Natural killer cell treated with Interleukin-12 subunit alpha and Interleukin-12 subunit beta and Interleukin-15 and Interleukin-18, amount 100 ng/mL, for 72 hours (primary cell): ENCODE results near the gene SCEL. TPM values are rescaled to one million over a fixed set of nuclear protein-coding genes. Genes with fewer than 3 reads are reported as not detected.
"Not testable (repeated sequence)": the region's sequence is repeated elsewhere in the genome, so short reads cannot be mapped to it uniquely, and the experiment has no call there.

ENCODE experiments used
- ATAC-seq, 2 donors: fragments of 150-1000 bp; cut with Tn5 transposase in 1 of 2; sonication (Bioruptor Pico), chemical (Tn5 transposase) in 1 of 2; 2 replicates each; pipeline ENCODE4 v1.10.0; 2021
- DNase-seq: peaks from one replicate; pipeline ENCODE4 v3.0.0; 2022; ENCODE audit warnings: low spot score
- H3K27ac Mint-ChIP-seq, 2 donors: 1 replicate in 1 of 2; 2 replicates in 1 of 2; pipeline ENCODE4 v1.8.0; 2022; ENCODE audit warnings: mixed read lengths in 2 of 2, mild to moderate bottlenecking in 1 of 2, moderate library complexity in 1 of 2
- H3K27me3 Mint-ChIP-seq, 2 donors: 1 replicate in 1 of 2; 2 replicates in 1 of 2; pipeline ENCODE4 v1.8.0; 2022; ENCODE audit warnings: mixed read lengths in 2 of 2
- H3K36me3 Mint-ChIP-seq: one replicate; pipeline ENCODE4 v1.8.0; 2022; ENCODE audit warnings: mixed read lengths
- H3K4me1 Mint-ChIP-seq, 2 donors: 1 replicate in 1 of 2; 2 replicates in 1 of 2; pipeline ENCODE4 v1.8.0; 2022; ENCODE audit warnings: low read depth in 2 of 2, mixed read lengths in 2 of 2, mild to moderate bottlenecking in 1 of 2
- H3K4me3 Mint-ChIP-seq: one replicate; pipeline ENCODE4 v1.8.0; 2022; ENCODE audit warnings: mixed read lengths
- H3K9me3 Mint-ChIP-seq: 2 replicates; pipeline ENCODE4 v1.8.0; 2022; ENCODE audit warnings: mixed read lengths
- total RNA-seq, 2 donors: library from RNA; stranded (reverse); gene quantifications; one replicate each; pipeline ENCODE4 v1.2.3, GENCODE V29; 2022

SCEL gene
- total RNA-seq, 2 donors from 2014 or later = not detected

GRCh38 chr13:77611068-77611467 lies 75.6 kb downstream of the SCEL start:
- ATAC-seq = no peak
- DNase-seq = no peak
- H3K27ac Mint-ChIP-seq = no peak overlapping the region
- H3K27me3 Mint-ChIP-seq = peaks cover 6 to 9% of the 10 kb centered on the region in 2 donors
- H3K4me1 Mint-ChIP-seq = no peaks in the 10 kb centered on the region
- H3K9me3 Mint-ChIP-seq = no peaks in the 10 kb centered on the region
- H3K36me3 Mint-ChIP-seq = no peaks in the 10 kb centered on the region
- no peak overlapping the region for H3K4me3 Mint-ChIP-seq

GRCh38 chr13:77616027-77616426 lies 80.5 kb downstream of the SCEL start:
- Mint-ChIP-seq H3K4me1 (no peaks in the 10 kb centered on the region), H3K9me3 (no peaks in the 10 kb centered on the region), H3K4me3 (no peak overlapping the region), H3K36me3 (no peaks in the 10 kb centered on the region), H3K27ac (no peak overlapping the region), H3K27me3 (peaks cover 14 to 19% of the 10 kb centered on the region in 2 donors)
- ATAC-seq = no peak
- DNase-seq = no peak

- Mint-ChIP-seq H3K27ac (no peak overlapping the region), H3K9me3 (no peaks in the 10 kb centered on the region), H3K4me1 (no peaks in the 10 kb centered on the region), H3K27me3 (peaks cover 15 to 25% of the 10 kb centered on the region in 2 donors), H3K36me3 (no peaks in the 10 kb centered on the region), H3K4me3 (no peak overlapping the region)
- ATAC-seq (no peak), DNase-seq (no peak)
Measured at GRCh38 chr13:77619655-77620054, 84.1 kb downstream of the SCEL start.

GRCh38 chr13:77620138-77620537 lies 84.6 kb downstream of the SCEL start:
- Mint-ChIP-seq H3K27ac (no peak overlapping the region), H3K4me3 (no peak overlapping the region), H3K36me3 (no peaks in the 10 kb centered on the region), H3K4me1 (no peaks in the 10 kb centered on the region), H3K27me3 (peaks cover 12 to 25% of the 10 kb centered on the region in 2 donors), H3K9me3 (no peaks in the 10 kb centered on the region)
- no peak for ATAC-seq
- DNase-seq = no peak

- Mint-ChIP-seq H3K36me3 (no peaks in the 10 kb centered on the region), H3K27me3 (peaks cover 7 to 29% of the 10 kb centered on the region in 2 donors), H3K4me3 (no peak overlapping the region), H3K4me1 (no peaks in the 10 kb centered on the region), H3K9me3 (no peaks in the 10 kb centered on the region), H3K27ac (no peak overlapping the region)
- ATAC-seq = no peak
- DNase-seq = no peak
Measured at GRCh38 chr13:77623806-77624205, 88.3 kb downstream of the SCEL start.

GRCh38 chr13:77628170-77628569 lies 92.7 kb downstream of the SCEL start:
- H3K4me3 Mint-ChIP-seq = no peak overlapping the region
- DNase-seq = no peak
- H3K4me1 Mint-ChIP-seq = no peaks in the 10 kb centered on the region
- no peak overlapping the region for H3K27ac Mint-ChIP-seq
- peaks cover 7 to 28% of the 10 kb centered on the region in 2 donors for H3K27me3 Mint-ChIP-seq
- no peaks in the 10 kb centered on the region for H3K36me3 Mint-ChIP-seq
- H3K9me3 Mint-ChIP-seq = no peaks in the 10 kb centered on the region
- ATAC-seq = no peak

GRCh38 chr13:77637588-77637987 lies 102.1 kb downstream of the SCEL start:
- Mint-ChIP-seq H3K4me3 (no peak overlapping the region), H3K36me3 (no peaks in the 10 kb centered on the region), H3K27ac (no peak overlapping the region), H3K27me3 (peaks cover 2 to 7% of the 10 kb centered on the region in 2 donors), H3K4me1 (no peaks in the 10 kb centered on the region), H3K9me3 (no peaks in the 10 kb centered on the region)
- ATAC-seq = no peak
- DNase-seq = no peak

- Mint-ChIP-seq H3K4me3 (no peak overlapping the region), H3K27me3 (peaks cover 0 to 14% of the 10 kb centered on the region in 2 donors), H3K36me3 (peaks cover 6% of the 10 kb centered on the region), H3K4me1 (no peaks in the 10 kb centered on the region), H3K9me3 (no peaks in the 10 kb centered on the region), H3K27ac (no peak overlapping the region)
- no peak for ATAC-seq
- DNase-seq = no peak
Measured at GRCh38 chr13:77650409-77650808, 114.9 kb downstream of the SCEL start.

- Mint-ChIP-seq H3K27me3 (peaks cover 0 to 22% of the 10 kb centered on the region in 2 donors), H3K36me3 (peaks cover 6% of the 10 kb centered on the region), H3K4me1 (no peaks in the 10 kb centered on the region), H3K9me3 (no peaks in the 10 kb centered on the region), H3K4me3 (no peak overlapping the region), H3K27ac (no peak overlapping the region)
- no peak for DNase-seq
- no peak for ATAC-seq
Measured at GRCh38 chr13:77653301-77653700, 117.8 kb downstream of the SCEL start.

GRCh38 chr13:77660016-77660415 lies 124.5 kb downstream of the SCEL start:
- not testable (repeated sequence) for DNase-seq

GRCh38 chr13:77660841-77661250 lies 125.3 kb downstream of the SCEL start:
- no peak for DNase-seq
- ATAC-seq = no peak
- Mint-ChIP-seq H3K36me3 (no peaks in the 10 kb centered on the region), H3K27me3 (peaks cover 3 to 12% of the 10 kb centered on the region in 2 donors), H3K4me1 (no peaks in the 10 kb centered on the region), H3K4me3 (no peak overlapping the region), H3K9me3 (no peaks in the 10 kb centered on the region), H3K27ac (no peak overlapping the region)

More at GRCh38 chr13:77660016-77660415, 124.5 kb downstream of the SCEL start:
- H3K36me3 Mint-ChIP-seq, H3K9me3 Mint-ChIP-seq, H3K4me3 Mint-ChIP-seq, H3K27ac Mint-ChIP-seq, ATAC-seq, H3K4me1 Mint-ChIP-seq: not testable (repeated sequence)
- H3K27me3 Mint-ChIP-seq = peaks cover 3 to 14% of the 10 kb centered on the region in 2 donors

GRCh38 chr13:77662301-77662700 lies 126.8 kb downstream of the SCEL start:
- ATAC-seq, DNase-seq, H3K4me1 Mint-ChIP-seq, H3K27me3 Mint-ChIP-seq, H3K36me3 Mint-ChIP-seq, H3K4me3 Mint-ChIP-seq, H3K27ac Mint-ChIP-seq, H3K9me3 Mint-ChIP-seq: not testable (repeated sequence)

- H3K9me3 Mint-ChIP-seq, DNase-seq, H3K4me3 Mint-ChIP-seq, H3K27me3 Mint-ChIP-seq, H3K27ac Mint-ChIP-seq, H3K4me1 Mint-ChIP-seq, ATAC-seq, H3K36me3 Mint-ChIP-seq: not testable (repeated sequence)
Measured at GRCh38 chr13:77662831-77663230, 127.3 kb downstream of the SCEL start.

- no peak overlapping the region for H3K4me3 Mint-ChIP-seq
- H3K36me3 Mint-ChIP-seq = no peaks in the 10 kb centered on the region
- H3K27ac Mint-ChIP-seq = no peak overlapping the region
- no peak for ATAC-seq
- no peaks in the 10 kb centered on the region for H3K4me1 Mint-ChIP-seq
- H3K27me3 Mint-ChIP-seq = peaks cover 25 to 74% of the 10 kb centered on the region in 2 donors
- H3K9me3 Mint-ChIP-seq = peaks cover 2% of the 10 kb centered on the region
- DNase-seq = no peak
Measured at GRCh38 chr13:77674852-77675251, 139.3 kb downstream of the SCEL start.

- Mint-ChIP-seq H3K27me3 (peaks cover 32 to 61% of the 10 kb centered on the region in 2 donors), H3K27ac (no peak overlapping the region), H3K9me3 (no peaks in the 10 kb centered on the region), H3K36me3 (no peaks in the 10 kb centered on the region), H3K4me3 (no peak overlapping the region), H3K4me1 (no peaks in the 10 kb centered on the region)
- no peak for DNase-seq
- peak in 1 of 2 donors; percentile 11 for ATAC-seq
Measured at GRCh38 chr13:77678691-77679235, 143.3 kb downstream of the SCEL start.
